SK-N-SH (cell line): Measurements from ENCODE around the gene PPP6C. TPM values are rescaled to one million over a fixed set of nuclear protein-coding genes. Genes with fewer than 3 reads are reported as not detected.

Experiments
- CTCF ChIA-PET: fragments of 300-600, 350-600 bp; formaldehyde crosslinking; extraction: SDS; loops from one replicate; lab custom pipeline; 2021; lab: Yijun Ruan, JAX
- POLR2A ChIA-PET: fragments of 350-600 bp; sonication (Branson Sonifier 250); formaldehyde crosslinking; extraction: SDS; loops from one replicate; lab custom pipeline; 2020; ENCODE audit warnings: antibody characterized with exemption, inconsistent platforms; lab: Yijun Ruan, JAX
- DNase-seq: peaks from one replicate; pipeline ENCODE4 v3.0.0; 2012
- H2AFZ ChIP-seq: fragments of 200-600 bp; sonication (generic); 2 replicates; pipeline ENCODE4 v1.8.1; 2016; ENCODE audit warnings: antibody characterized with exemption, mild to moderate bottlenecking, low read depth
- H3F3A ChIP-seq: fragments of 200-600 bp; sonication (generic); replicated peaks from 2 replicates; pipeline ENCODE3; 2016; ENCODE audit warnings: antibody characterized with exemption, mild to moderate bottlenecking; ENCODE audit not compliant: insufficient read depth
- H3K27ac ChIP-seq, 2 experiments: fragments of 200-500 bp in 1 of 2; fragments of 200-600 bp in 1 of 2; sonication (Bioruptor generic) in 1 of 2; sonication (generic), shearing (Covaris generic) in 1 of 2; 2 replicates each; pipeline versions ENCODE4 v1.5.1 to v1.6.1; 2014 to 2016; ENCODE audit warnings: low read depth in 2 of 2, inconsistent platforms in 1 of 2, low read length in 1 of 2, mild to moderate bottlenecking in 1 of 2, mixed read lengths in 1 of 2
- H3K27me3 ChIP-seq: fragments of 200-600 bp; sonication (generic), shearing (Covaris generic); 2 replicates; pipeline ENCODE4 v1.6.1; 2016; ENCODE audit warnings: mixed run types; ENCODE audit not compliant: insufficient read depth
- H3K36me3 ChIP-seq, 2 experiments: fragments of 200-500 bp in 1 of 2; fragments of 200-600 bp in 1 of 2; sonication (Bioruptor generic) in 1 of 2; sonication (generic) in 1 of 2; replicated peaks in 1 of 2; 2 replicates each; pipeline versions ENCODE3 to v1.5.1; 2014 to 2016; ENCODE audit warnings: low read length in 1 of 2, mild to moderate bottlenecking in 1 of 2; ENCODE audit not compliant: insufficient read depth in 2 of 2, control insufficient read depth in 1 of 2
- H3K4me1 ChIP-seq, 2 experiments: fragments of 200-500 bp in 1 of 2; fragments of 200-600 bp in 1 of 2; sonication (Bioruptor generic) in 1 of 2; sonication (generic), shearing (Covaris generic) in 1 of 2; 2 replicates each; pipeline versions ENCODE4 v1.5.1 to v1.6.1; 2014 to 2016; ENCODE audit warnings: low read depth in 1 of 2, low read length in 1 of 2, mixed run types in 1 of 2; ENCODE audit not compliant: insufficient read depth in 2 of 2, control insufficient read depth in 1 of 2
- H3K4me2 ChIP-seq: fragments of 200-600 bp; sonication (generic), shearing (Covaris generic); 2 replicates; pipeline ENCODE4 v1.6.1; 2017; ENCODE audit warnings: mixed run types
- H3K4me3 ChIP-seq, 2 experiments: fragments of 200-500 bp in 1 of 2; fragments of 200-600 bp in 1 of 2; sonication (Bioruptor generic) in 1 of 2; sonication (generic), shearing (Covaris generic) in 1 of 2; 2 replicates each; pipeline versions ENCODE4 v1.5.1 to v1.8.1; 2014 to 2016; ENCODE audit warnings: low read depth in 2 of 2, inconsistent platforms in 1 of 2, low read length in 1 of 2, mild to moderate bottlenecking in 1 of 2, mixed read lengths in 1 of 2, moderate library complexity in 1 of 2
- H3K79me2 ChIP-seq: fragments of 200-600 bp; sonication (generic); 2 replicates; pipeline ENCODE4 v1.8.1; 2017; ENCODE audit warnings: mild to moderate bottlenecking; ENCODE audit not compliant: insufficient read depth
- H3K9ac ChIP-seq: fragments of 200-600 bp; sonication (generic); 2 replicates; pipeline ENCODE4 v1.6.1; 2017; ENCODE audit warnings: mixed run types
- H3K9me2 ChIP-seq: fragments of 200-600 bp; sonication (generic); 2 replicates; pipeline ENCODE4 v1.6.1; 2017; ENCODE audit warnings: mixed run types
- H3K9me3 ChIP-seq: fragments of 200-600 bp; sonication (generic); 2 replicates; pipeline ENCODE4 v1.6.1; 2017; ENCODE audit warnings: mixed run types, mild to moderate bottlenecking, moderate library complexity
- H4K20me1 ChIP-seq: fragments of 200-600 bp; sonication (generic); 2 replicates; pipeline ENCODE4 v1.6.1; 2017; ENCODE audit warnings: mild to moderate bottlenecking, mixed run types; ENCODE audit not compliant: insufficient read depth
- ELF1 ChIP-seq: IDR thresholded peaks from 2 replicates; pipeline ENCODE4 v1.4.0; 2012
- EZH2phosphoT487 ChIP-seq: fragments of 200-600 bp; sonication (generic); IDR thresholded peaks from 2 replicates; pipeline ENCODE4 v1.6.1; 2017; ENCODE audit warnings: low read depth, mixed run types, mild to moderate bottlenecking, antibody characterized with exemption, moderate library complexity, borderline replicate concordance
- FOSL2 ChIP-seq: IDR thresholded peaks from 2 replicates; pipeline ENCODE4 v1.4.0; 2012; ENCODE audit warnings: low read depth, mild to moderate bottlenecking, moderate library complexity, borderline replicate concordance
- FOXJ3 ChIP-seq: sonication (generic); formaldehyde crosslinking; IDR thresholded peaks from 2 replicates; pipeline ENCODE4 v1.5.1; 2020; ENCODE audit warnings: mild to moderate bottlenecking, missing genetic modification reagents
- FOXM1 ChIP-seq: IDR thresholded peaks from 2 replicates; pipeline ENCODE4 v1.4.0; 2012; ENCODE audit warnings: low read depth, mild to moderate bottlenecking
- GABPA ChIP-seq: IDR thresholded peaks from 2 replicates; pipeline ENCODE4 v1.4.0; 2012; ENCODE audit warnings: low read depth, mild to moderate bottlenecking
- GATA2 ChIP-seq: sonication (generic); formaldehyde crosslinking; IDR thresholded peaks from 2 replicates; pipeline ENCODE4 v1.5.0; 2020; ENCODE audit warnings: mild to moderate bottlenecking, missing genetic modification reagents
- MEF2A ChIP-seq: IDR thresholded peaks from 2 replicates; pipeline ENCODE4 v1.4.0; 2012; ENCODE audit warnings: low read depth, borderline replicate concordance
- MXI1 ChIP-seq: IDR thresholded peaks from 2 replicates; pipeline ENCODE4 v1.6.1; 2012; ENCODE audit warnings: mild to moderate bottlenecking, low read depth, low read length, improper control_type of control experiment
- NFIC ChIP-seq: IDR thresholded peaks from 2 replicates; pipeline ENCODE4 v1.4.0; 2012; ENCODE audit warnings: borderline replicate concordance
- NRF1 ChIP-seq: IDR thresholded peaks from 2 replicates; pipeline ENCODE4 v1.6.1; 2012; ENCODE audit warnings: low read depth, mild to moderate bottlenecking, low read length
- POLR2AphosphoS5 ChIP-seq: IDR thresholded peaks from 2 replicates; pipeline ENCODE4 v1.6.1; 2012; ENCODE audit warnings: low read depth, low read length
- RFX5 ChIP-seq: IDR thresholded peaks from 2 replicates; pipeline ENCODE4 v1.6.1; 2012; ENCODE audit warnings: mild to moderate bottlenecking, improper control_type of control experiment, low read length
- RXRA ChIP-seq: IDR thresholded peaks from 2 replicates; pipeline ENCODE4 v1.4.0; 2012; ENCODE audit warnings: low read depth, mild to moderate bottlenecking, borderline replicate concordance
- TAF1 ChIP-seq: IDR thresholded peaks from 2 replicates; pipeline ENCODE4 v1.6.1; 2012; ENCODE audit warnings: low read depth, mild to moderate bottlenecking, low read length, moderate library complexity, borderline replicate concordance
- TEAD4 ChIP-seq: IDR thresholded peaks from 2 replicates; pipeline ENCODE4 v1.4.0; 2012; ENCODE audit warnings: mild to moderate bottlenecking, borderline replicate concordance; ENCODE audit not compliant: insufficient read depth
- YY1 ChIP-seq: IDR thresholded peaks from 2 replicates; pipeline ENCODE4 v1.4.0; 2012; ENCODE audit warnings: low read depth, mild to moderate bottlenecking
- WGBS: methylation state at CpG from one replicate; pipeline ENCODE4 v1.1.6; 2017; ENCODE audit warnings: low lambda C conversion rate; 5-methylcytosine and 5-hydroxymethylcytosine counted together
- polyA plus RNA-seq, 3 experiments: library from polyadenylated mRNA; depleted of rRNA; stranded (reverse); fragments of >200 nt; gene quantifications; 2 replicates each; pipeline ENCODE4 v1.2.3, GENCODE V29; 2012
- TF ChIP-seq, protein P1 (sequence below): IDR thresholded peaks from 2 replicates; pipeline ENCODE4; 2012
- TF ChIP-seq, protein P2 (sequence below): IDR thresholded peaks from 2 replicates; pipeline ENCODE4 v1.4.0; 2012; ENCODE audit warnings: low read depth, borderline replicate concordance

The PPP6C gene
- polyA plus RNA-seq, 1 of the 3 experiments (the other 2 are of a cell fraction) = 14.8 TPM

DNA sequence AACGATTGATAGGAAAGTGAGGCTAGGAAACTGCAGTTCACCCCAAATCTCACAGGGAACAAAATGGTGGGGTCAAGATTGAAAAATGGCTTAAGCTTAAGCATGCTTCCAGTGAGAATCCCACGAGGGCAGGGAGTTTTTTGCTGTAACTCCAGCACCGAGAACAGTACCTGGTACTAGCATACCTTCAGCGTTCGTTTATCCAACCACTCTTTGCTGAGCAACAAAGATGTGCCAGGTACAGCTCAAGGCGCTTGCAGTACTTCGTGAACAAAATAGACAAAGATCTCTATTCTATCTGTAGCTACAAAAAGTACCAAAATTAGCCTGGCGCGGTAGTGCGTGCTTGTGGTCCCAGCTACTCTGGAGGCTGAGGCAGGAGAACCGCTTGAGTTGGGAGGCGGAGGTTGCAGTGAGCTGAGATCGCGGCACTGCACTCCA lies 778 bp upstream of the PPP6C start:
- H2AFZ ChIP-seq = peak overlapping the region; percentile 92
- H3F3A ChIP-seq = peaks cover 3% of the 10 kb centered on the region
- H3K36me3 ChIP-seq = peaks cover 0 to 6% of the 10 kb centered on the region in 2 experiments
- peak overlapping the region; percentile 78 for H3K4me2 ChIP-seq
- H3K79me2 ChIP-seq = peaks cover 57% of the 10 kb centered on the region
- 46% methylated on average over 14 of the region's 14 CpGs for WGBS
- CTCF ChIA-PET = interaction anchor here (0.9 kb wide), 1 partner anchor 9 kb away, joined by 3 read pairs; no protein-coding TSS in a partner anchor
- DNase-seq = peak; percentile 32
- H3K4me1 ChIP-seq = peaks cover 7 to 15% of the 10 kb centered on the region in 2 experiments; a peak in 2 of 4 replicates
- H3K27ac ChIP-seq = peak overlapping the region; percentile 84 to 87
- H3K9ac ChIP-seq = peak overlapping the region; percentile 98
- H3K9me3 ChIP-seq = no peaks in the 10 kb centered on the region
- peak overlapping the region; percentile 69 to 77 for H3K4me3 ChIP-seq
- peaks cover 25% of the 10 kb centered on the region for H4K20me1 ChIP-seq
- POLR2A ChIA-PET = interaction anchor here (0.9 to 2.0 kb wide), 3 partner anchors 9 to 51 kb away, joined by 3 to 8 read pairs (median 7); partner anchors contain the start of gene HSPA5
- H3K27me3 ChIP-seq = no peaks in the 10 kb centered on the region
- TF ChIP-seq RFX5 = no peak
- TF ChIP-seq, protein P1, sequence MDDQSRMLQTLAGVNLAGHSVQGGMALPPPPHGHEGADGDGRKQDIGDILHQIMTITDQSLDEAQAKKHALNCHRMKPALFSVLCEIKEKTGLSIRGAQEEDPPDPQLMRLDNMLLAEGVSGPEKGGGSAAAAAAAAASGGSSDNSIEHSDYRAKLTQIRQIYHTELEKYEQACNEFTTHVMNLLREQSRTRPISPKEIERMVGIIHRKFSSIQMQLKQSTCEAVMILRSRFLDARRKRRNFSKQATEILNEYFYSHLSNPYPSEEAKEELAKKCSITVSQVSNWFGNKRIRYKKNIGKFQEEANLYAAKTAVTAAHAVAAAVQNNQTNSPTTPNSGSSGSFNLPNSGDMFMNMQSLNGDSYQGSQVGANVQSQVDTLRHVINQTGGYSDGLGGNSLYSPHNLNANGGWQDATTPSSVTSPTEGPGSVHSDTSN = no peak
- no peak for TF ChIP-seq TEAD4
- TF ChIP-seq RXRA = no peak
- H3K9me2 ChIP-seq = no peaks in the 10 kb centered on the region

DNA sequence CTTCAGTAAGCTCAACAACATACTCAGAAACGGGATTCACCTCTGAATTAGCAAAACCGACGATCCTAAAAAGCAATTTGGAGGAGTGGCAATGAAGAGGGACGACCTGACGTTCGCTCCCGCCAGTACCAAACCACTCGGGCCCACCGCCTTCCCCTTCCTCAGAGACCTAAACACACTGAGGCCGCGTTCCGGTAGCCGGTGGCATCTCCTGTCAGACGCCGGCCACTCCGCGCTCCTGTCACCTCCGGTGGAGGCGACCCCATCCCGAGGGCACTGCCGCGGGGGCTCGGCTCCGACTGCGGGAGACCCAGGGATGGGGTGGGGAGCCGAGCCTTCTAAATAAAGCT lies 617 bp downstream of the PPP6C start:
- peak overlapping the region; percentile 69 to 77 for H3K4me3 ChIP-seq
- ChIA-PET CTCF (no interaction called here), POLR2A (interaction anchor here (2.0 kb wide), 1 partner anchor 10 kb away, joined by 8 read pairs; no protein-coding TSS in a partner anchor)
- WGBS = 2% methylated on average over 12 of the region's 26 CpGs
- peaks cover 39% of the 10 kb centered on the region for H4K20me1 ChIP-seq
- TF ChIP-seq POLR2AphosphoS5 (no peak), TEAD4 (no peak), MXI1 (no peak), GABPA (no peak), EZH2phosphoT487 (no peak), RXRA (no peak), GATA2 (no peak), TAF1 (no peak), FOXJ3 (CRISPR knock-in tag) (no peak), ELF1 (no peak), YY1 (no peak; the same call in 1 of the 2 replicates), FOSL2 (no peak), MEF2A (no peak), FOXM1 (no peak), NRF1 (no peak), NFIC (no peak)
- TF ChIP-seq, protein P2, sequence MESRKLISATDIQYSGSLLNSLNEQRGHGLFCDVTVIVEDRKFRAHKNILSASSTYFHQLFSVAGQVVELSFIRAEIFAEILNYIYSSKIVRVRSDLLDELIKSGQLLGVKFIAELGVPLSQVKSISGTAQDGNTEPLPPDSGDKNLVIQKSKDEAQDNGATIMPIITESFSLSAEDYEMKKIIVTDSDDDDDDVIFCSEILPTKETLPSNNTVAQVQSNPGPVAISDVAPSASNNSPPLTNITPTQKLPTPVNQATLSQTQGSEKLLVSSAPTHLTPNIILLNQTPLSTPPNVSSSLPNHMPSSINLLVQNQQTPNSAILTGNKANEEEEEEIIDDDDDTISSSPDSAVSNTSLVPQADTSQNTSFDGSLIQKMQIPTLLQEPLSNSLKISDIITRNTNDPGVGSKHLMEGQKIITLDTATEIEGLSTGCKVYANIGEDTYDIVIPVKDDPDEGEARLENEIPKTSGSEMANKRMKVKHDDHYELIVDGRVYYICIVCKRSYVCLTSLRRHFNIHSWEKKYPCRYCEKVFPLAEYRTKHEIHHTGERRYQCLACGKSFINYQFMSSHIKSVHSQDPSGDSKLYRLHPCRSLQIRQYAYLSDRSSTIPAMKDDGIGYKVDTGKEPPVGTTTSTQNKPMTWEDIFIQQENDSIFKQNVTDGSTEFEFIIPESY = no peak
- TF ChIP-seq, protein P1 = no peak
- H3K27ac ChIP-seq = peak overlapping the region; percentile 79 to 87; a peak in 2 of 4 replicates
- peak overlapping the region; percentile 99 for H3K4me2 ChIP-seq
- H3K9me2 ChIP-seq = no peaks in the 10 kb centered on the region
- H3K79me2 ChIP-seq = peaks cover 71% of the 10 kb centered on the region
- H2AFZ ChIP-seq = no peak overlapping the region
- H3K27me3 ChIP-seq = no peaks in the 10 kb centered on the region
- DNase-seq = peak; percentile 51
- H3F3A ChIP-seq = peaks cover 3% of the 10 kb centered on the region
- peak overlapping the region; percentile 98 for H3K9ac ChIP-seq
- H3K4me1 ChIP-seq = peaks cover 7 to 15% of the 10 kb centered on the region in 2 experiments; a peak in 2 of 4 replicates
- no peaks in the 10 kb centered on the region for H3K9me3 ChIP-seq
- peaks cover 0 to 12% of the 10 kb centered on the region in 2 experiments for H3K36me3 ChIP-seq
